ENCODE data around the gene COG6.

Gene COG6

GRCh38 chr13:39682310-39682709 is 26.8 kb downstream of the COG6 start:
- DNase-seq (ENCODE audit: low read depth) = no peak

DNA sequence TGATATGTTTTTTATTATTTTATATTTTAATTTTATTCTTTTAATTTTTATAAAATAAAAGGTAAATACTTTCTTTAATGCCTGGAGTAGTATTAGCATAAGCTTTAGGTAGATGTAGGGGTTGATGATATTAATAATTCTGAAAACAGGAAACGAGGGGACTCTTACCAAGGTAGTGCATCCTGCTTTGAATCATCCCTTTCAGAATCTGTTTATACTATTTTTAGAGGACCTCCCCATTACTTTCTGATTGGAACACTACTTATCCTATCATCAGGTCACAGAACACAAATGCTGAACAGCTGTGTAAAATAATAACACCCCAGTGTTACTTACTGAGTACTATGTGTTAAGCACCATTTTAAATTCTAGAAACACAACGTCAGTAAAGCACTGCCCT is 27.3 kb downstream of the COG6 start:
- no peak for DNase-seq (ENCODE audit: low read depth)

- no peak for DNase-seq (ENCODE audit: low read depth)
Measured at GRCh38 chr13:39684531-39685137, 29.2 kb downstream of the COG6 start.

DNA sequence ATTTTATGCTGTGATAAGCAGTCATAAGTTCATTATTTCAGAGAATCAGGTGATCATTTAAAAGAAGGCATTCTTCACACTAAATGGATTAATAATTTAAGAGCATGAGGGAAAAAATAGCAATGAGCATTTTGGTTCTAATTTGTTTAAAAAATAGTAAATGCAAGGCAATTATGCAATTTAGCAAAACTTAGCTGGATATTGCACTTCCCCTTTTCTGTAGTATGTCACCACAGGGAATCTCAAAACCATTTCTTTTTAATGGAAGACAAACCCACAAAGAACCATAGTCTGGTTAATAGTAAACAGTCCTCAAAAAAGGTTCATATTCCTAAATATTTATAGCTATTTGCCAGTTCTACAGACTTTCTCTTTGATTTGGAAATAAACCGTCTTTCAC is 30.2 kb downstream of the COG6 start:
- DNase-seq (ENCODE audit: low read depth) = no peak

DNA sequence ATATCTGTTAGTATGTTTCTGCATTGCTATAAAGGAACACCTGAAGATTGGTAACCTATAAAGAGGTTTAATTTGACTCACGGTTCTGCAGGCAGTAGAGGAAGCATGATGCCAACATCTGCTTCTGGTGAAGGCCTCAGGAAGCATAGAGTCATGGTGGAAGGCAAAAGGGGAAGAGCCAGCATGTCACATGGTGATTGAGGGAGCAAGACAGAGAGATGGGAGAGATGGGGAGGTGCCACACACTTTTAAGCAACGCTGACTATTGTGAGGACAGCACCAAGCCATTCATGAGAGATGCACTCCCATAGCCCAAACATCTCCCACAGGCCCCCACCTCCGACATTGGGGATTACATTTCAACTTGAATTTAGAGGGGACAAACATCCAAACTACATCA is 32.8 kb downstream of the COG6 start:
- DNase-seq (ENCODE audit: low read depth) = no peak

DNA sequence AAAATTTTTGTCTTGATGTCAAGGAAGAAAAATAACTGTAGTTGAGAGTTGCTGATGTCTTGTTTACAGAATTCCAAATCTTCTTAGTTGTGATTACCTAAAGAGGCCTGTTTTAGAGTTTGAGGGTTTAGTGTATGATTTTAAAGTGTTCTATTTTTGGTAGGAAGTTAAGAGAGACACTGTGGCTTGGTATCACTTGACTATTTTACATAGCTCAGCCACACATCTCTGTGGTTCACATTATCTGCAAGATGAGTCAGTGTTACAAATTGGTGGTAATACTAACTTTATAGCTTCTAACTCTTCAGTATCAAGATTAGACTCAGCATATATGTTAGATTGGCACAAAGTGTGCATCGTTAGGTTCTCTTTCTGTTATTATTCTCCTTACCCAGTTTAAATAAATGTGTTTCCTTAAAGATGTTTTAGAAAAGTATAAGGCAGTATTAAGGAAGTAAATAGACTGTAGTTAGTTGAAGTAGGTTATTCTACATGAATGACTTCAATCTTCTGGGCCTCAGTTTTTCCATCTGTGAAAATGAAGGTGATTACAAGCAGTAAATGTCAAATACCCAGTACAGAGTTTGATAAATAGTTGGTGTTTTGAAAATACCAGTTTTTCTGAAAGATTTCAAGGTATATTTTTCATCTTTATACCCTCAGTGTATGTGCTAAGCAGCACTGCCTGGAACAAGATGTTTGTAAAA is 33.4 kb downstream of the COG6 start:
- DNase-seq (ENCODE audit: low read depth) = no peak

DNA sequence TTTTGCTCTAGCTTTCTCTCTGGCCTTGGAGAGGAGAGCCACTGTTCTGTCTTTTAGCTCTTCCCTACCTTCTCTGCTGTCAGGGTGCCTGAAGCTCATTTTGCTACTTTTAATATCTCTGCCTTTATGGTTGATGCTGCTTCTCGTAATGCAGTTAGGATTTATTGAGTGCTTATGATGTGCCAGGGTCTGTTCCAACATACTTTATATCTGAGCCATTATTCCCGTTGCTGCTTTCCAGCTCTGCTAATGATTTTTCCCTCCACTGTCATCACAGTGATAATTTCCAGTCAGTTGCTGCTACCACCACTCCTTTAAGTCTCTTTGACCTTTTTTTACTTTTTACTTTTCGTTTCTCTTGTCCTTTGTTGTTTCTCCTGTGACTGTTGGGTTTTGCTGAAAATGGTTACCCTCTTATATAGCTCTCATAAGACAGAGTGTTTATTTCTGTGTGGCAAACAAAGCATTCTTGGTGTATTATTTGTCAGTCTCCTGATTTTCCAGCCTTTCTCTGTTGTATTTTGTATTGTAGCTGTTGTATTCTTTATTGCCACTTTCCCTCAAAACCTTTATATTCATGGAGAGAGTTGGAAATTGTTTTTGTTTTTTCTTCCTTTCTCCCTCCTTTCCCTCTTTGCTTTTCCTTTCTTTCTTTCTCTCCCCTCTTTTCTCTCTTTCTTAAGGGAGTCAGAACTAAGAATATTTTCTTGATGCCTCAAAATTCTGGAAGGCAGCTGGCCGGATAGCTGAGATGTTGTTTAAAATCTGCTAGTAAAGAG is 37.4 kb downstream of the COG6 start:
- no peak for DNase-seq (ENCODE audit: low read depth)

GRCh38 chr13:39699274-39699673 is 43.8 kb downstream of the COG6 start:
- no peak for DNase-seq (ENCODE audit: low read depth)

DNA sequence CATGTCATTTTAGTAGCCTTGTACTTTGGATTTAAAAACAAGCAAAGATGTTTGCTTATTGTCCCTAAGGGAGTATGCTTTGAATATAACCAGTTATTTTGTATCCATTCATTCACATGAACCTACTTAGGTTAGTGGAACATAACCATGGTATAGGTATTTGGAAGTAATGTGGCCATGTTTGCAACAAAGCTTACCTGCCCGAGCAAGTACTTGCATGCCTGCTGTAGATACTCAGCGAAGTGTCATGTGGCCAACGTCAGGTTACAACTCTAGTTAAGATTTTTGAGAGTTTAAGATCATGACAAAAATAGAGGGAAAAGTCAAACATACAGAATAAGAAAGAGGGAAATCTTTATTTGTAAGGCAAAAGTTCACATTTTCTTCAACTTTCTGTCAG is 57.2 kb downstream of the COG6 start:
- no peak for DNase-seq (ENCODE audit: low read depth)

GRCh38 chr13:39729156-39729555 is 73.7 kb downstream of the COG6 start:
- DNase-seq (ENCODE audit: low read depth) = no peak

DNA sequence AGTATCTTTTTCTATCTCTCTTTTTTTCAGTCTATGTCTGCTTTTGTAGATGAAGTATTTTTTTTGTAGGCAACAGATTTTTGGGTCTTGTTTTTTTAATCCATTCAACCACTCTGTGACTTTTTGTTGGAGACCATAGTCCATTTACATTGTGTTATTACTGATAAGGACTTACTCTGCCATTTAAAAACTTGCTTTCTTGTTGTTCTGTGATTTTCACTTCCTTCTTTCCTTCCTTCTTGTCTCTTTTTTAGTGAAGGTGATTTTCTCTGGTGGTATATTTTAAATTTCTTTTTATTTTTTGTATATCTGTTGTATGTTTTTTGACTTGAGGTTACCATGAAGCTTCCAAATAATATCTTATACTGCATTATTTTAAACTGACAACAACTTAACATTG is 79.5 kb downstream of the COG6 start:
- no peak for DNase-seq (ENCODE audit: low read depth)

- no peak for DNase-seq (ENCODE audit: low read depth)
Measured at GRCh38 chr13:39737047-39737446, 81.6 kb downstream of the COG6 start.

GRCh38 chr13:39740761-39741160 is 85.3 kb downstream of the COG6 start:
- no peak for DNase-seq (ENCODE audit: low read depth)

DNA sequence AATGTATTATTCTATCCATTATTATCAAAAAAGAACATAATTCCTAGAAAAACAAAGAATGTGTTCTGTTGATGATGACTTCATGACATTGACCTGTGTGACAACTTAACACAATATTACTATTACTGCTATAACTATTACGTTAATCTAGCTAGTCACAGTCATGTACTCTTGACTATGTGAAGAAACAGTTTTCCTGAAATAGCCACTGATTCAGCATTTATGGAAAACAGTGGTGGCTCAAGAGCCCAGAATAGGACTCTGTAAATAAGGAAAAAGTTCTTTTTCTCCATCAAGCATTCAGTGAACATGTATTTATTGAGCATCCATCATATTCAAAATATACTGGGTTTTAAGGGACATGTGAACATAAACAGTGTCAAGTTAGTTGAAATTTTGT is 93.5 kb downstream of the COG6 start:
- no peak for DNase-seq (ENCODE audit: low read depth)

DNA sequence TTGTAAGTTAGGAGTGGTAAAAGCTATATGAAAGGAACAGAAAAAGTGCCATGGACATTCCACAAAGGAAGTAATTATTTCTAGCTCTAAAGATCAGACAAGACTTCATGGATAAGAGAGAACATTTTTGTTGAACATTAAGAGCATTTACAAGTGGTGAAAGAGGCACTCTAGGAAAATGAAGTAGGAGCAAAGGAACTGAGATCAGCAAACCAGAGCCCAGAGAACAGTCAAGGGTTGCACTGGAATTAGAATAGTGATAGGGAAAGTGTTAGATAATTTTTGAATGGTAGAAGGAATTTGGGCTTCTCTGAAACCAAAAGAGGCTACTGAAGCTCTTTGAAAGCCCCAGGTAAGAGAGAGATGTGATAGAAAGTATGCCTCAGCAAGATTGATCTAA is 94.1 kb downstream of the COG6 start:
- DNase-seq (ENCODE audit: low read depth) = no peak

DNA sequence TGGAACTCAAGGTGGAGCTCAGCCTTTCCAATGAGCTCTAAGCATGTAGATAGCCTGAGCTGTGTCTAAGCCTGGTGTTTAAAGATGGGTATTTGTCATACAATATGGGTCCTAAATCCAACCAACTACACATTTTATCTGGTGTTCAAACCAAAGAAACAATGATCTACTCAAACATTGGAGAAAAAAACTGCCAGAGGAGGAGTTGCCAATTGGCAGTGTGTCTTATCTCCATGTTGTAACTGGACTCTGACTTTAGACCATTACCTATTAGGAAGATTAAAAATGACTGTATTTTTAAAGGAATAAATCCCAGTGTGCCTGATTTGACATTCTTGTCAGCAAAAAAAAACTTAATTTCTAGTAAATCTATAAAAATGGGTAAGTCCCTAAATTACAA is 96.3 kb downstream of the COG6 start:
- no peak for DNase-seq (ENCODE audit: low read depth)

- no peak for DNase-seq (ENCODE audit: low read depth)
Measured at GRCh38 chr13:39760521-39760920, 105.1 kb downstream of the COG6 start.

DNA sequence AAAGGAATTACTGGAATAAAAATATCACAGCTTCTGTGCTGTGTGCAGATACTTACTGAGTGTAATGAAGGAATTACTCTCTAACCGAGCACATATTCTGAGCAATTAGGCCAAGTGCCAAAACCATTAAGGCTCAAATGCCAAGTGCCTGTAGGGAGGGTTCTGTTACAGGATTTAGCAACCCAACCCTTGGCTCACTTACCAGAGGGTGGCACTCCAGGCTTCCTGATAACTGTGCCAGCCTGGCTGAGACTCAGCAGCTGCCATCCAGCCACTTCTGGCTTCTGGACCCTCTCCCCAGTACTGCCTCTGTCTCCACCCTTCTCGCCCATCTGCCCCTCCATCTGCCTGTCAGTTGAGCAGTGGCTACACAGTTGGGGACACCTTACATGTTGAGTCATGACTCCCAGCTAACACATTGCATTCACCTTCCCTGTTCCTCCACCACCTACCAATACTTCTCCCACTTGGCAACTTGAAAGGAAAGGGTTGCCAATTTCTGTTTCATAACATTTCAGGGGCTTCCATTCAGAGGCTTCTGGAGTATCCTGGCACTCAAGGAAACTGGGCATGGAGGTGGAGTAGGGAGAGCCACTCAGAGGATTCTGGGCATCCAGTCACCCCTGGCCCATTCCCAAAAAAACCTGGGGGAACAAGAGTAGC is 110.5 kb downstream of the COG6 start:
- DNase-seq (ENCODE audit: low read depth) = no peak

GRCh38 chr13:39766464-39767158 is 111.1 kb downstream of the COG6 start:
- DNase-seq (ENCODE audit: low read depth) = no peak

DNA sequence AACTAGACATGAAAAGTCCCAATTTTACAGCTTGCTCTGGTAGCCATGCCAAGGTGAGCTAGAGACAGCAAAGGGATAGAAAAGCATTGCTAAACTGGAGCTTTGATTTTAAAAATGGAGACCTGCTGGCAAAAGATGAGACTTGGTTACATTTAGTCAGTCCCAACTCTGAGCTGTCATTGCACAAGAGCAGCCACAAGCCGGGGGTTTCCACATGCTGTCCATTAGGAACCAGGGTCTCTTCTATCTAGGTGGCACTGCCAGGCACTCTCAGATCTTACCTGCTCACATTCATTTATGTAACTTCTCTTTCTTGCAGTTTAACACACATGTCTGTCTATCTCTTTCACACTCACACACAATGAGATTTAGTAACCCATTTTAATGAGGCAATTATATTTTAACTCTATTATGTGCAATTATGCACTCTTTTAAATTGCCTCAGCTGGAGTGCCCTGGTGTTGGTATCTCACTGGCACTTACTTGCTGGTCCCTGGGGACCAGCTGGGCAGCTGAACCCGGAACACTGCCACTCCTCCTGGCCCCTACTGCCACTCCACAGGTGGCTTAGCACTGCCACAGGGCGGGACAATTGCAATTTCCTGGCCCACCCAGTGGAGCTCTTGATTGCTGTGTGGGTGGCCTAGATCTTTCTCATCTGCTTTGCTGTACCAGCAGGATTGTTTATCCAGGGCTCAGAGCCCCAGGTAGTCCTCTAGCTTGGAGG is 112.5 kb downstream of the COG6 start:
- no peak for DNase-seq (ENCODE audit: low read depth)

DNA sequence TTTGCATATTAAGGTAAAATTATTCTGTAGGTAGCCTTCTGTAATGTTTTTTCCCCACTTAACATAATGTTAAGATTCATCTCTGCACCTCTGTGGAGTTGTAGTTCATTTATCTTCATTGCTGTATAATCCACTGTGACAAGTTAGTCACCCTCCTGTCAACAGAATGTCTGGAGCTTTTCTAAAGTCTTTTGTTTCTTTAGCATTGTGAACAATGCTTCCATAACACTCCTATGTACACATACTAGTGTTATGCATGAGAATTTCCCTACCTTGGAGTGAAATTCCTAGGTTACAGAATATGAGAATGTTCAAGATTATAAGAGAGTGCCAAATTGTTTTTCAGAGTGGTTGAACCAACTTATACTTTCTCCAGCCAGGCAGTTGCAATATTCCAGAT is 113.5 kb downstream of the COG6 start:
- DNase-seq (ENCODE audit: low read depth) = no peak
